ENCODE measurements around the gene RBM34. TPM values are rescaled to one million over a fixed set of nuclear protein-coding genes. Genes with fewer than 3 reads are reported as not detected.

The RBM34 gene
- total RNA-seq, 2 experiments from 2014 or later: 46.4 to 93.7 TPM

- no peak for DNase-seq (ENCODE audit: low spot score)
- H3K79me2 ChIP-seq (ENCODE audit: insufficient read depth, low read depth, low read length): peaks cover 13% of the 10 kb centered on the region; the same call in 1 of the 2 replicates
- no peak overlapping the region for H2AFZ ChIP-seq (ENCODE audit: low read length)
- intact Hi-C loops (cut with micrococcal nuclease; ENCODE audit: unreplicated experiment): loop anchor here (10.0 kb wide), 1 partner anchor 676 kb away; no protein-coding TSS in a partner anchor
- ChIA-PET POLR2A (interaction anchor here (0.6 to 2.1 kb wide), 5 partner anchors 13 to 687 kb away, joined by 3 to 9 read pairs (median 4); no protein-coding TSS in a partner anchor), CTCF (ENCODE audit: unreplicated experiment) (no interaction called here)
- TF ChIP-seq EZH2phosphoT487 (IDR thresholded peaks at IDR 0.05; ENCODE audit: borderline replicate concordance, low read depth, low read length): no peak
- TF ChIP-seq CTCF (conservative IDR thresholded peaks at IDR 0.05; ENCODE audit: low read length): no peak
- no peak overlapping the region for H3K27ac ChIP-seq (ENCODE audit: low read depth, low read length, poor library complexity, severe bottlenecking)
- H3K4me3 ChIP-seq (ENCODE audit: low read depth, low read length, poor library complexity, severe bottlenecking): no peak overlapping the region
- no peak overlapping the region for H3K4me2 ChIP-seq (ENCODE audit: low read length)
- no peaks in the 10 kb centered on the region for H3K9me3 ChIP-seq (ENCODE audit: low read length)
- peaks cover 6% of the 10 kb centered on the region; the same call in 1 of the 2 replicates for H4K20me1 ChIP-seq (ENCODE audit: insufficient read depth, low read length)
- peaks cover 12% of the 10 kb centered on the region for H3K4me1 ChIP-seq (ENCODE audit: insufficient read depth, low read length, poor library complexity, severe bottlenecking)
- no TSS peak for BruUV-seq (replicated peaks)
- H3K36me3 ChIP-seq (ENCODE audit: insufficient read depth, low read length): peaks cover 70% of the 10 kb centered on the region
- H3K9me2 ChIP-seq (ENCODE audit: insufficient read depth, low read length): no peaks in the 10 kb centered on the region
Observed at GRCh38 chr1:235108876-235109275, 52.2 kb downstream of the RBM34 start.

- intact Hi-C loops (cut with micrococcal nuclease; ENCODE audit: unreplicated experiment): loop anchor here (10.0 kb wide), 1 partner anchor 677 kb away; no protein-coding TSS in a partner anchor
- Histone ChIP-seq H4K20me1 (ENCODE audit: insufficient read depth, low read length) (peaks cover 6% of the 10 kb centered on the region; the same call in 1 of the 2 replicates), H3K4me1 (ENCODE audit: insufficient read depth, low read length, poor library complexity, severe bottlenecking) (peaks cover 12% of the 10 kb centered on the region), H3K4me2 (ENCODE audit: low read length) (no peak overlapping the region), H3K36me3 (ENCODE audit: insufficient read depth, low read length) (peaks cover 64% of the 10 kb centered on the region), H3K79me2 (ENCODE audit: insufficient read depth, low read depth, low read length) (peaks cover 8% of the 10 kb centered on the region; the same call in 1 of the 2 replicates), H3K4me3 (ENCODE audit: low read depth, low read length, poor library complexity, severe bottlenecking) (no peak overlapping the region), H3K9me2 (ENCODE audit: insufficient read depth, low read length) (no peaks in the 10 kb centered on the region), H3K27ac (ENCODE audit: low read depth, low read length, poor library complexity, severe bottlenecking) (no peak overlapping the region), H3K9me3 (ENCODE audit: low read length) (no peaks in the 10 kb centered on the region), H2AFZ (ENCODE audit: low read length) (no peak overlapping the region)
- CTCF ChIA-PET (ENCODE audit: unreplicated experiment): no interaction called here
- no TSS peak for BruUV-seq (replicated peaks)
- TF ChIP-seq EZH2phosphoT487 (IDR thresholded peaks at IDR 0.05; ENCODE audit: borderline replicate concordance, low read depth, low read length) (no peak), CTCF (conservative IDR thresholded peaks at IDR 0.05; ENCODE audit: low read length) (no peak)
- POLR2A ChIA-PET: interaction anchor here (0.6 to 2.1 kb wide), 7 partner anchors 14 to 686 kb away, joined by 3 to 9 read pairs (median 4); no protein-coding TSS in a partner anchor
- DNase-seq (ENCODE audit: low spot score): no peak
Observed at GRCh38 chr1:235108185-235108593, 52.9 kb downstream of the RBM34 start.

All from OCI-LY7 (cell line).